Lower lobe of right lung (tissue), 2 donors: ENCODE data around the gene PDCL3. TPM values are rescaled to one million over a fixed set of nuclear protein-coding genes. Genes with fewer than 3 reads are reported as not detected.

ENCODE experiments used
- ATAC-seq, 2 donors: fragments of 200-7000 bp; cut with Tn5 transposase; one replicate each; pipeline ENCODE4 v1.9.1; 2020 to 2022; ENCODE audit warnings: mild to moderate bottlenecking in 2 of 2, moderate library complexity in 2 of 2
- DNase-seq: peaks from one replicate; pipeline ENCODE4 v3.0.0-alpha.2; 2020
- H3K27ac ChIP-seq: fragments of 200-600 bp; one replicate; pipeline ENCODE4 v1.8.0; 2022
- H3K27me3 ChIP-seq: fragments of 200-600 bp; one replicate; pipeline ENCODE4 v1.8.0; 2022; ENCODE audit warnings: low read depth
- H3K36me3 ChIP-seq: fragments of 200-600 bp; one replicate; pipeline ENCODE4 v1.8.0; 2022; ENCODE audit warnings: mild to moderate bottlenecking
- H3K4me1 ChIP-seq: fragments of 200-600 bp; one replicate; pipeline ENCODE4 v1.8.0; 2022
- H3K4me3 ChIP-seq: fragments of 200-600 bp; one replicate; pipeline ENCODE4 v1.8.0; 2022; ENCODE audit warnings: mild to moderate bottlenecking
- H3K9me3 ChIP-seq: fragments of 200-600 bp; one replicate; pipeline ENCODE4 v1.8.0; 2022
- CTCF ChIP-seq: fragments of 200-600 bp; IDR thresholded peaks from one replicate; pipeline ENCODE4 v1.8.0; 2022; ENCODE audit warnings: antibody characterized with exemption, mild to moderate bottlenecking
- intact Hi-C: fragments of 100-400 bp; cut with DNase I; formaldehyde crosslinking; loops from one replicate; pipeline ENCODE4 v1.11.0; 2022
- total RNA-seq: library from RNA; stranded (reverse); fragmentation: NEBNext Ultra II Directional; extraction: Animal tissue kit (Norgen Biotek cat#: 25700); gene quantifications from one replicate; pipeline ENCODE4 v1.2.1, GENCODE V29; 2021
- donor health status: DM: no; HTN: yes; CAD: no; lungs with severe emphysema.

Gene PDCL3
- total RNA-seq, 1 donor from 2014 or later = 16.0 TPM

GRCh38 chr2:100621371-100621951, 58.7 kb downstream of the PDCL3 start:
- TF ChIP-seq CTCF = no peak
- H3K36me3 ChIP-seq = no peaks in the 10 kb centered on the region
- H3K9me3 ChIP-seq = no peaks in the 10 kb centered on the region
- H3K27ac ChIP-seq = no peak overlapping the region
- H3K4me1 ChIP-seq = no peaks in the 10 kb centered on the region
- DNase-seq (no peak), ATAC-seq (no peak)
- H3K27me3 ChIP-seq = peaks cover 4% of the 10 kb centered on the region
- intact Hi-C loops = no loop called here
- H3K4me3 ChIP-seq = no peak overlapping the region

DNA sequence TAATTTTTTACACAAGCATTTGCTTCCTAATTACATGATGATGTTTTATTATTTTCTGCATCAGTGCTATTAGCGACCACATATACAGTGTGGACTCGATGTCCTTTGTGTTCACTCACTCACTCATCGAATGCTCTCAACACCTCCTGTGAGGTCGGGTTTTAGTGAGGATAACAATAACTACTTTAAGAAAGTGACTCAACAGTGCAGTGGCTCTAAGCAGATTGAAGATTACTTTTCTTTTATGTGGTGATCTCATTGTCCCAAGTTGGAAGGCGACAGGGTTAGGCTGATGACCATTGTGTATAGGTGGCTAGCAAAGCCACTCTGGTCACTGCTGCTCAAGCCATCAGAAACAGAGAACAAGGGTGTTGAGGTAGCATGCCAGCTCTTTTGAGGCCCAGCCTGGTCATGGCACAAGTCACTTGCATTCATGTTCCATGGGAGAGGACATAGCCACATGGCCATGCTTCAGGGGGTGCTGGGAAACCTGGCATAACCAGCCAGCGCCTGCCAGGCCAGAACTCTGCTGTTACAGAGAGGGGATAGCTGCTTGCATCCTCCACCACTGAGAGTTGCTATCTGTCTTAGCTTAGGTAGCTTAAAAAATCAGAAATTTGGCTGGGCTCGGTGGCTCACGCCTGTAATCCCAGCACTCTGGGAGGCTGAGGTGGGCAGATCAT, 60.4 kb downstream of the PDCL3 start:
- DNase-seq = no peak
- Histone ChIP-seq H3K9me3 (no peaks in the 10 kb centered on the region), H3K4me1 (no peaks in the 10 kb centered on the region), H3K36me3 (no peaks in the 10 kb centered on the region), H3K27me3 (peaks cover 4% of the 10 kb centered on the region), H3K27ac (no peak overlapping the region), H3K4me3 (no peak overlapping the region)
- intact Hi-C loops = no loop called here
- TF ChIP-seq CTCF = no peak
- no peak for ATAC-seq

DNA sequence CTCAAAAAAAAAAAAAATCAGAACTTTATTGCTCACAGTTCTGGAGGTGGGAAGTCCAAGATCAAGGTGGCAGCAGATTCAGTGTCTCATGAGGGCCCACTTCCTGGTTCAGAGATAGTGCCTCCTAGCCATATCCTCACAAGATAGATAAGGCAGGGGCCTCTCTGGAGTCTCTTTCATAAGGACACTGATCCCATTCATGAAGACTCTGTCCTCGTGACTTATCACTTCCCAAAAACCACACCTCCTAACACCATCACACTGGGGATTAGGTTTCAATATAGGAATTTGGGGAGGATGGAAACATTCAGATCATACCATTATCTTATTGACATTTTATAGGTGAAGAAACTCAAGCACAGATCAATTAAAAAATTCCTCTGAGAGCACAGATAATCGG, 61.1 kb downstream of the PDCL3 start:
- Histone ChIP-seq H3K27ac (no peak overlapping the region), H3K9me3 (no peaks in the 10 kb centered on the region), H3K4me3 (no peak overlapping the region), H3K36me3 (no peaks in the 10 kb centered on the region), H3K4me1 (no peaks in the 10 kb centered on the region), H3K27me3 (peaks cover 4% of the 10 kb centered on the region)
- DNase-seq (no peak), ATAC-seq (no peak)
- TF ChIP-seq CTCF = no peak
- intact Hi-C loops = no loop called here

DNA sequence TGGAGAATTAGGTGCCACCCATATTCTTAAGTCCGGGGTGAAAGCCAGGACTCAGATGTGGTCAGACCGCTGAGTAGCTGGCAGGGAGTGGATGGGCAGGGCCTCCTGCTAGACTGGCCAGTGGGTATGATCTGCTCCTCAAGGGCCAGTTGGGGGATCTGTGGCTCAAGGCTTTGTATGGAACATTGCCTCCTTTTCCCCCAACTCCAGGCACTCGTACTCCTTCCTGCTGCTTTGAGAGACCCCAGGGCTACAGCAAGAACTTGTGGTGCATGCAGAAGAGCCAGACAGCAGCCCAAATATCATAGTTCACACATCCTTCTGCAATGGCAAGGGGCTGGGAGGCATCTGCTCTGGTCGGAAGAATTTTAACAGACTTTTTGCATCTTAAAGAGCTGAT, 61.7 kb downstream of the PDCL3 start:
- intact Hi-C loops = no loop called here
- no peak for TF ChIP-seq CTCF

GRCh38 chr2:100625717-100626116, 62.9 kb downstream of the PDCL3 start:
- H3K4me3 ChIP-seq = no peak overlapping the region
- no peaks in the 10 kb centered on the region for H3K4me1 ChIP-seq
- TF ChIP-seq CTCF = no peak
- DNase-seq (no peak), ATAC-seq (no peak)
- H3K36me3 ChIP-seq = no peaks in the 10 kb centered on the region
- intact Hi-C loops = no loop called here
- no peak overlapping the region for H3K27ac ChIP-seq
- peaks cover 1% of the 10 kb centered on the region for H3K27me3 ChIP-seq
- no peaks in the 10 kb centered on the region for H3K9me3 ChIP-seq

More for the DNA sequence above, 61.7 kb downstream of the PDCL3 start:
- Histone ChIP-seq H3K4me1 (no peaks in the 10 kb centered on the region), H3K27ac (no peak overlapping the region), H3K4me3 (no peak overlapping the region), H3K36me3 (no peaks in the 10 kb centered on the region), H3K9me3 (no peaks in the 10 kb centered on the region), H3K27me3 (peaks cover 4% of the 10 kb centered on the region)
- ATAC-seq (no peak), DNase-seq (no peak)

Other genes starting within 250 kb of the PDCL3 start
- 2.1 TPM for gene LONRF2, start 240.5 kb upstream of the PDCL3 start, total RNA-seq
- gene CHST10, start 145.3 kb upstream of the PDCL3 start, total RNA-seq = 7.6 TPM
- not detected for gene NMS, start 92.5 kb upstream of the PDCL3 start, total RNA-seq